PFSK-1 (cell line): Measurements from ENCODE around the gene APOL6.

ENCODE experiments used
- FOXP2 ChIP-seq: optimal IDR thresholded peaks from 2 replicates; pipeline ENCODE3; 2011; ENCODE audit warnings: borderline replicate concordance, control low read depth, inconsistent platforms; ENCODE audit not compliant: insufficient read depth; ENCODE audit errors: extremely low read length, extremely low read depth
- POLR2AphosphoS5 ChIP-seq: IDR thresholded peaks from 2 replicates; pipeline ENCODE4 v1.6.1; 2012; ENCODE audit warnings: low read depth, mild to moderate bottlenecking, control low read depth, low read length, moderate library complexity
- REST ChIP-seq, 2 experiments: IDR thresholded peaks; 2 replicates each; pipeline versions ENCODE4 v1.6.1 to v1.8.0; 2011 to 2012; ENCODE audit warnings: low read depth in 2 of 2, low read length in 2 of 2, control low read depth in 1 of 2, inconsistent platforms in 1 of 2, mild to moderate bottlenecking in 1 of 2, moderate library complexity in 1 of 2; ENCODE audit not compliant: insufficient read depth in 1 of 2
- SIN3A ChIP-seq: IDR thresholded peaks from 2 replicates; pipeline ENCODE4 v1.6.1; 2012; ENCODE audit warnings: mild to moderate bottlenecking, low read length, moderate library complexity, borderline replicate concordance; ENCODE audit not compliant: insufficient read depth
- TAF1 ChIP-seq: IDR thresholded peaks from 2 replicates; pipeline ENCODE4 v1.6.1; 2012; ENCODE audit warnings: low read length, control low read depth, borderline replicate concordance; ENCODE audit not compliant: insufficient read depth

Gene APOL6

GRCh38 chr22:35661464-35661863, 13.2 kb downstream of the APOL6 start:
- TF ChIP-seq SIN3A (no peak), TAF1 (no peak), POLR2AphosphoS5 (no peak), REST (IDR thresholded peaks at IDR 0.05; ENCODE audit: insufficient read depth in 1 of 2, low read depth in 2 of 2, low read length in 2 of 2) (no peak), FOXP2 (no peak)

GRCh38 chr22:35662914-35663313, 14.7 kb downstream of the APOL6 start:
- TF ChIP-seq SIN3A = no peak
- no peak for TF ChIP-seq TAF1
- TF ChIP-seq FOXP2 = no peak
- TF ChIP-seq POLR2AphosphoS5 = no peak
- no peak for TF ChIP-seq REST (IDR thresholded peaks at IDR 0.05; ENCODE audit: insufficient read depth in 1 of 2, low read depth in 2 of 2, low read length in 2 of 2)

- no peak for TF ChIP-seq REST (IDR thresholded peaks at IDR 0.05; ENCODE audit: insufficient read depth in 1 of 2, low read depth in 2 of 2, low read length in 2 of 2)
- no peak for TF ChIP-seq SIN3A
- TF ChIP-seq FOXP2 = no peak
- no peak for TF ChIP-seq TAF1
- TF ChIP-seq POLR2AphosphoS5 = no peak
These were observed 15.1 kb downstream of the APOL6 start for GRCh38 chr22:35663371-35663770.

GRCh38 chr22:35664955-35665587, 16.8 kb downstream of the APOL6 start:
- TF ChIP-seq FOXP2 (no peak), POLR2AphosphoS5 (no peak), TAF1 (no peak), SIN3A (no peak), REST (IDR thresholded peaks at IDR 0.05; ENCODE audit: insufficient read depth in 1 of 2, low read depth in 2 of 2, low read length in 2 of 2) (no peak)
